LNCaP clone FGC (cell line): ENCODE data around the gene USP12.

ENCODE experiments used
- DNase-seq: peaks from one replicate; pipeline ENCODE4 v3.0.0-alpha.2; 2011; ENCODE audit warnings: low read depth
- H3K4me3 ChIP-seq: 2 replicates; pipeline ENCODE4 v1.5.1; 2011; ENCODE audit warnings: mild to moderate bottlenecking, low read depth, low read length, control low read depth
- CTCF ChIP-seq: IDR thresholded peaks from 2 replicates; pipeline ENCODE4 v1.5.1; 2012; ENCODE audit warnings: mild to moderate bottlenecking; ENCODE audit not compliant: control insufficient read depth, insufficient read depth; ENCODE audit errors: extremely low read depth

The USP12 gene

GRCh38 chr13:27174766-27175455, 3.3 kb upstream of the USP12 start:
- no peak for DNase-seq
- no peak for TF ChIP-seq CTCF
- no peak overlapping the region for H3K4me3 ChIP-seq

GRCh38 chr13:27172495-27172842, 858 bp upstream of the USP12 start:
- TF ChIP-seq CTCF = no peak
- H3K4me3 ChIP-seq = peak overlapping the region; percentile 57
- DNase-seq = no peak

GRCh38 chr13:27171827-27172494, 350 bp upstream of the USP12 start:
- peak; percentile 62 for DNase-seq
- no peak for TF ChIP-seq CTCF

GRCh38 chr13:27170516-27171243, 931 bp downstream of the USP12 start:
- no peak for DNase-seq
- peak; percentile 26; the same call in 1 of the 2 replicates for TF ChIP-seq CTCF
- peak overlapping the region; percentile 65 for H3K4me3 ChIP-seq

More at GRCh38 chr13:27171827-27172494, 350 bp upstream of the USP12 start:
- peak overlapping the region; percentile 57 for H3K4me3 ChIP-seq

GRCh38 chr13:27170221-27170515, 1.4 kb downstream of the USP12 start:
- no peak for DNase-seq
- peak overlapping the region; percentile 65 for H3K4me3 ChIP-seq
- TF ChIP-seq CTCF = no peak

GRCh38 chr13:27168906-27169657, 2.5 kb downstream of the USP12 start:
- no peak for TF ChIP-seq CTCF
- H3K4me3 ChIP-seq = no peak overlapping the region
- DNase-seq = no peak
